ENCODE data around the gene TAF6L.

GRCh38 chr11:62752994-62753735 lies 18.0 kb upstream of the TAF6L start:
- TF ChIP-seq CTCF (IDR thresholded peaks at IDR 0.05), result no peak
- no peak for TF ChIP-seq POLR2A (IDR thresholded peaks at IDR 0.05)

Measured in upper lobe of left lung (tissue), 4 donors.